Measurements from ENCODE around the gene PRKCE.

GRCh38 chr2:45755585-45756335, 104.3 kb downstream of the PRKCE start:
- TF ChIP-seq CTCF (IDR thresholded peaks at IDR 0.05; ENCODE audit: low read depth, low read length, missing input control): no peak
- TF ChIP-seq YY1 (IDR thresholded peaks at IDR 0.05): no peak
- no peak for TF ChIP-seq NR2F2 (IDR thresholded peaks at IDR 0.05)
- TF ChIP-seq TAF1 (conservative IDR thresholded peaks at IDR 0.05): no peak
- no peak for TF ChIP-seq RXRA (IDR thresholded peaks at IDR 0.05)
- TF ChIP-seq RAD21 (IDR thresholded peaks at IDR 0.05): no peak
- TF ChIP-seq REST (IDR thresholded peaks at IDR 0.05): no peak
- TF ChIP-seq GABPA (IDR thresholded peaks at IDR 0.05 in 1 of 2, conservative IDR thresholded peaks at IDR 0.05 in 1 of 2): no peak

Data from liver (tissue), 3 donors.